Glutamatergic neuron (in vitro differentiated cells): ENCODE data around the gene MRRF. TPM values are rescaled to one million over a fixed set of nuclear protein-coding genes. Genes with fewer than 3 reads are reported as not detected.
A peak's percentile ranks its signal among the peaks of the same experiment; 100 is the strongest.

Experiments used
- DNase-seq: peaks from one replicate; pipeline ENCODE4 v3.0.0; 2022
- H3K27ac Mint-ChIP-seq: one replicate; pipeline ENCODE4 v1.8.0; 2020; ENCODE audit warnings: mild to moderate bottlenecking, mixed read lengths, inconsistent platforms; ENCODE audit not compliant: unreplicated experiment
- H3K27me3 Mint-ChIP-seq: one replicate; pipeline ENCODE4 v1.8.0; 2020; ENCODE audit warnings: mild to moderate bottlenecking, moderate library complexity, mixed read lengths, inconsistent platforms; ENCODE audit not compliant: unreplicated experiment
- H3K36me3 Mint-ChIP-seq: one replicate; pipeline ENCODE4 v1.8.0; 2020; ENCODE audit warnings: mild to moderate bottlenecking, mixed read lengths, inconsistent platforms; ENCODE audit not compliant: unreplicated experiment
- H3K4me1 Mint-ChIP-seq: one replicate; pipeline ENCODE4 v1.8.0; 2020; ENCODE audit warnings: mild to moderate bottlenecking, low read depth, mixed read lengths, inconsistent platforms; ENCODE audit not compliant: unreplicated experiment
- H3K4me3 Mint-ChIP-seq: one replicate; pipeline ENCODE4 v1.8.0; 2020; ENCODE audit warnings: mild to moderate bottlenecking, mixed read lengths, inconsistent platforms; ENCODE audit not compliant: unreplicated experiment
- H3K9me3 Mint-ChIP-seq: one replicate; pipeline ENCODE4 v1.8.0; 2020; ENCODE audit warnings: mild to moderate bottlenecking, moderate library complexity, mixed read lengths, inconsistent platforms; ENCODE audit not compliant: unreplicated experiment
- total RNA-seq: library from RNA; stranded (reverse); fragmentation: NEBNext Ultra II Directional; extraction: Animal tissue kit (Norgen Biotek cat#: 25700); gene quantifications from one replicate; pipeline ENCODE4 v1.2.1, GENCODE V29; 2021; ENCODE audit not compliant: unreplicated experiment
- TF ChIP-seq, protein P1 (sequence below): fragments of 200-600 bp; sonication (generic); IDR thresholded peaks from one replicate; pipeline ENCODE4 v1.5.0; 2021; ENCODE audit not compliant: partially characterized antibody, unreplicated experiment

Gene MRRF
- total RNA-seq, 1 donor from 2014 or later, result 16.9 TPM

DNA sequence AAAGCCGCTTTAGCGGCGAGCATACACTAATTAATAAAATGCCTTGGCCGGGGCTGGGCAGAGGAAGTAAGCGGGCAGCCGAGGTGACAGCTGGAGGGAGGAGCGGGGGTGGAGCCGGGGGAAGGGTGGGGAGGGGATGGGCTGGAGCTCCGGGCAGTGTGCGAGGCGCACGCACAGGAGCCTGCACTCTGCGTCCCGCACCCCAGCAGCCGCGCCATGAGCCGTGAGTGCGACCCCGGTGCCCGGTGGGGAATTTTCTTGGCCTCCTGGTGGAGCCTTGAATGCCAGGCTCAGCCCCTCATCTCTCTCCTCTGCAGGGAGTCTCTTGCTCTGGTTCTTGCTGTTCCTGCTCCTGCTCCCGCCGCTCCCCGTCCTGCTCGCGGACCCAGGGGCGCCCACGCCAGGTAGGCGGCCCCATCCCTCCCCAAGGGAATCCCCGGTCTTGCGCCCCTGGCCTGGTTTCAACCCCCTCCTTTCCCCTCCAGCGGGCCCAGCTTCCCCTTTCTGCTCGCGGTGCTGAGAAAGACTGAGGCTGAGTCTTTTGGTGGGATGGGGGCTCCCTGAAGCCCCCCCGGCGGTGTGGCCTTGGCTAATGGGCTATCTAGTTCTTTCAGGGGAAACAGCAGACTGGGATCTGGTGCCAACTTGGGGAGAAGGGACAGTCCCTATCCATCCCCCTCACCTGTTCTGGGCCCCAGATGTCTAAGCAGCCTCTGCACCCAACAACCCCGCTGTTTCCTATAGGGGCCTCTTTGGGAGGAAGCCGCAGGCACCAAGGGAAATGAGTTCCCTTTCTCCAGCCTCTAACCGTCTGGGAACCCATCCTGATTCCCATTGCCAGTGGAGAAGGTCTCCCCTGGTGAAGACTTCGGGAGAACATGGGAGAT lies 106.4 kb downstream of the MRRF start, which contains the start of gene PTGS1:
Gene PTGS1 (plus strand): TSS at position 156 of the 887 bp plus-strand sequence. CDS start 61 bp downstream, at position 217.
- TF ChIP-seq, protein P1, sequence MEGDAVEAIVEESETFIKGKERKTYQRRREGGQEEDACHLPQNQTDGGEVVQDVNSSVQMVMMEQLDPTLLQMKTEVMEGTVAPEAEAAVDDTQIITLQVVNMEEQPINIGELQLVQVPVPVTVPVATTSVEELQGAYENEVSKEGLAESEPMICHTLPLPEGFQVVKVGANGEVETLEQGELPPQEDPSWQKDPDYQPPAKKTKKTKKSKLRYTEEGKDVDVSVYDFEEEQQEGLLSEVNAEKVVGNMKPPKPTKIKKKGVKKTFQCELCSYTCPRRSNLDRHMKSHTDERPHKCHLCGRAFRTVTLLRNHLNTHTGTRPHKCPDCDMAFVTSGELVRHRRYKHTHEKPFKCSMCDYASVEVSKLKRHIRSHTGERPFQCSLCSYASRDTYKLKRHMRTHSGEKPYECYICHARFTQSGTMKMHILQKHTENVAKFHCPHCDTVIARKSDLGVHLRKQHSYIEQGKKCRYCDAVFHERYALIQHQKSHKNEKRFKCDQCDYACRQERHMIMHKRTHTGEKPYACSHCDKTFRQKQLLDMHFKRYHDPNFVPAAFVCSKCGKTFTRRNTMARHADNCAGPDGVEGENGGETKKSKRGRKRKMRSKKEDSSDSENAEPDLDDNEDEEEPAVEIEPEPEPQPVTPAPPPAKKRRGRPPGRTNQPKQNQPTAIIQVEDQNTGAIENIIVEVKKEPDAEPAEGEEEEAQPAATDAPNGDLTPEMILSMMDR, result no peak
- Mint-ChIP-seq H3K9me3 (peaks cover 2% of the 10 kb centered on the region), H3K27ac (no peak within 1 kb of the TSS), H3K27me3 (peaks cover 10% of the 10 kb centered on the region), H3K4me1 (no peaks in the 10 kb centered on the region), H3K36me3 (peaks cover 6% of the 10 kb centered on the region), H3K4me3 (peak within 1 kb of the TSS; percentile 69)
- DNase-seq, result peak; percentile 60

DNA sequence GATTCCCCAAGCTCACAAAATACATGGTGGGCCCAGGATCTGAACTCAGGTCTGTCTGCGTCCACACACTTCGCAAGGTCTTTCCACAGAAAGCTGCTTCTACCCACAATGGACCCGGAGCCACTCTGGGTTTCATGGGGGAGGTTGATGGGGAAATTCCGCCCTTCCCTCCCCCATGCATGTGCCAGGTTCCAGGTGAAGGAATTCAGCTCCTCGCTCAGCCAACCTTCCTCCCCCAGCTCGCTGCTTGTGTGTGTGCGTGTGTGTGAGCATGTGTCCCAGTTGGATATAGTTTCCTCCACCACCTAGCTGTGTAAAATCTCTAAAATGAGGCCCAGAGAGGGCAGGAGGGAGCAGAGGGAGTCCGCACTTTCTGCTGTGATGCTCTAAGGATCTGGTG lies 107.2 kb downstream of the MRRF start:
- TF ChIP-seq, protein P1, result no peak
- no peaks in the 10 kb centered on the region for H3K4me1 Mint-ChIP-seq
- peaks cover 6% of the 10 kb centered on the region for H3K36me3 Mint-ChIP-seq
- H3K9me3 Mint-ChIP-seq, result peaks cover 2% of the 10 kb centered on the region
- peaks cover 10% of the 10 kb centered on the region for H3K27me3 Mint-ChIP-seq
- H3K4me3 Mint-ChIP-seq, result no peak overlapping the region
- DNase-seq, result no peak
- no peak overlapping the region for H3K27ac Mint-ChIP-seq

DNA sequence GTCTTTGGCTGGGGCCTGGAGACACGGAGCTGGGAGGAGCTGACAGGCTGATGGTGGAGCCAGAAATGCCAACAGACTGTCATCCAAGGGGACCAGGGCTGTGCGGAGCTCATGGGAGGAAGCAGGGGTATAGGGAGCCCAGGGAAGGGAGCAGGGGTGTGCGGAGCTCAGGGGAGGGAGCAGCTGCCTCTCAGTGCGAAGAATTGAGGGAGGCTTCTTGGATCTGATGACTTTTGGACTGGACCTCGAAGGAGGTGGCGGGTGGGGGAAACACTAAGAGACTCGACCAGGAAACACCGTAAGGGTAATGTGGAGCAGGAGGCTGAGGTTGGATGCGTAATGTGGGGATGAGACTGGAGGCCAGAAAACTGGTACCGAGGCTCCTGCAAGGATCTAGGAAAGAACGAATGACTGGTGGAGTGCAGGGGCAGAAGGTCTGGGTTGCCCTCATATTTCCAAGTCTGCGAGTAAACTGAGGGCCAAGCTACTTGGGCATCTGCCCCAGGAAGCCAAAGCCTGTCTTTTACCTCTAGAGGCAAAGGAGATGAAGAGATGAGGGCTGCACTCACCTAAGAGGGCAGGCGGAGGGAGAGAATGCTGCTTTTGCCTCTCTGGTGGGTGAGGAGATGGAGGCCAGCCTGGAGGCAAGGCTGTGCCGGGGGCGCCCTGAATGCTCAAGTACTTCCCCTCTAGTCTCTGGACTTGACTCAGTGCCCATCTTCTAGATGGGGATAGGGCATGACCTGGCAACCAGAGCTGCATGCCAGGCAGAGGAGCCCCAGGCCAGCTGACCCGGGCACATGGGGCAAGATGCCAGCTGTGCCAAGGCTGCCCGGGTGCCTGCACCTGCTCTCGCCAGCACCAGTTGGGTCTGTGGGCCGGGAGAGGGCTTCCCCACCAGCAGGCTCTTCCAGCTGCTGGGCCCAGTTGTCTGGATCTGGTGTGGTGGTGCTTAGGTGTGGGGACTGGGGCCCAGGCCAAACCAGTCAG lies 108.5 kb downstream of the MRRF start:
- TF ChIP-seq, protein P1, result no peak
- no peaks in the 10 kb centered on the region for H3K4me1 Mint-ChIP-seq
- peaks cover 10% of the 10 kb centered on the region for H3K27me3 Mint-ChIP-seq
- no peak for DNase-seq
- peaks cover 6% of the 10 kb centered on the region for H3K36me3 Mint-ChIP-seq
- H3K27ac Mint-ChIP-seq, result no peak overlapping the region
- H3K4me3 Mint-ChIP-seq, result no peak overlapping the region
- peaks cover 2% of the 10 kb centered on the region for H3K9me3 Mint-ChIP-seq

DNA sequence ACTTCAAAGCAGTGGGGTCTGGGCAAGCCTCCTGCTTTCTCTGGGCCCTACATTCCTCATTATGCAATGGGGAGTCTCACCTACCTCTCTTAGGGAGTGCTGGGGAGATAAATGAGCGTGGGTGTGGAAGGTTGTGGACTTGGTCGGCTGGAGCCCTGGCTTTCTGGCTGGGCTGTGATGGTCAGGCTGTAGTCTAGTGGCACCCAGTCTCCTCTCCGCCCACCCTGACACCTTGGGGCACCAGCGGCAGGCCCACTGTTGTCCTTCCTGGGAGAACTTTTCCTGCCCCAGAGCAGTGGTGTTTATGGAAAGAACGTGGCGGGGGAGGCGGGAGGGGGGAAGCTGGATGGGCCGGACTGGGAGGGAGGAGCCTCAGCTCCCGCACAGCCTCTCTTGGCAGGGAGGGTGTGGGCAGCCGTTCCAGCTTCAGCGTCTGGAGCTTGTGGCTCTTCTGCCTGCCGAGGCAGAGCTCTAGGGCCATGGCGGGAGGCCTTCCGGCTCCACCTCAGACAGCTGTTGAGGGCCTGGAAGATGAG lies 110.3 kb downstream of the MRRF start:
- H3K27me3 Mint-ChIP-seq, result peaks cover 8% of the 10 kb centered on the region
- peaks cover 6% of the 10 kb centered on the region for H3K36me3 Mint-ChIP-seq
- no peak overlapping the region for H3K4me3 Mint-ChIP-seq
- peaks cover 2% of the 10 kb centered on the region for H3K9me3 Mint-ChIP-seq
- no peaks in the 10 kb centered on the region for H3K4me1 Mint-ChIP-seq
- TF ChIP-seq, protein P1, result no peak
- no peak overlapping the region for H3K27ac Mint-ChIP-seq
- no peak for DNase-seq
